ENCODE results near the gene RYR2. TPM values are rescaled to one million over a fixed set of nuclear protein-coding genes. Genes with fewer than 3 reads are reported as not detected.

Gene RYR2
- total RNA-seq, 1 experiment from 2014 or later = 0.03 TPM

GRCh38 chr1:237108297-237109040 is 66.5 kb downstream of the RYR2 start:
- H3K9me3 ChIP-seq (ENCODE audit: control insufficient read depth, insufficient read depth, low read depth, low read length) = no peaks in the 10 kb centered on the region
- ChIA-PET POLR2A (no interaction called here), CTCF (interaction anchor here (1.0 kb wide), 1 partner anchor 278 kb away, joined by 3 read pairs; no protein-coding TSS in a partner anchor)
- no TSS peak for BruUV-seq (replicated peaks)
- no peaks in the 10 kb centered on the region for H3K27me3 ChIP-seq (ENCODE audit: control insufficient read depth, insufficient read depth, low read length)
- no peak overlapping the region for H3K4me3 ChIP-seq (ENCODE audit: low read depth in 2 of 2, low read length in 2 of 2)
- H3K27ac ChIP-seq (ENCODE audit: low read length) = no peak overlapping the region
- in situ Hi-C loops (cut with HindIII; ENCODE audit: low pct_unique_long_range_greater_than_20kb, low sequenced_read_pairs) (no loop called here), intact Hi-C loops (cut with micrococcal nuclease; ENCODE audit: unreplicated experiment) (no loop called here)
- no peaks in the 10 kb centered on the region for H3K4me1 ChIP-seq (ENCODE audit: control insufficient read depth, insufficient read depth, low read length)
- TF ChIP-seq TCF7L2 (IDR thresholded peaks at IDR 0.05; ENCODE audit: low read depth, low read length) (no peak), POLR2AphosphoS5 (IDR thresholded peaks at IDR 0.05; ENCODE audit: low read depth, low read length) (no peak), REST (IDR thresholded peaks at IDR 0.05; ENCODE audit: insufficient read depth in 1 of 2, low read depth in 2 of 2, low read length in 1 of 2) (no peak), SIN3A (IDR thresholded peaks at IDR 0.05; ENCODE audit: borderline replicate concordance, insufficient read depth, low read depth, low read length) (no peak), CTCF (IDR thresholded peaks at IDR 0.05) (no peak)
- ATAC-seq = 0 out of 2 replicates have a peak, but pooled peaks have one; percentile 30
- no peak for DNase-seq (ENCODE audit: low read depth, low spot score)
- no peaks in the 10 kb centered on the region for H3K36me3 ChIP-seq (ENCODE audit: control insufficient read depth, insufficient read depth, low read length)

GRCh38 chr1:237111807-237112206 is 69.8 kb downstream of the RYR2 start:
- Histone ChIP-seq H3K27me3 (ENCODE audit: control insufficient read depth, insufficient read depth, low read length) (no peaks in the 10 kb centered on the region; the same call in 1 of the 2 replicates), H3K4me1 (ENCODE audit: control insufficient read depth, insufficient read depth, low read length) (no peaks in the 10 kb centered on the region), H3K9me3 (ENCODE audit: control insufficient read depth, insufficient read depth, low read depth, low read length) (no peaks in the 10 kb centered on the region), H3K36me3 (ENCODE audit: control insufficient read depth, insufficient read depth, low read length) (no peaks in the 10 kb centered on the region), H3K27ac (ENCODE audit: low read length) (no peak overlapping the region), H3K4me3 (ENCODE audit: low read depth in 2 of 2, low read length in 2 of 2) (no peak overlapping the region)
- ATAC-seq = no peak
- in situ Hi-C loops (cut with HindIII; ENCODE audit: low pct_unique_long_range_greater_than_20kb, low sequenced_read_pairs) (no loop called here), intact Hi-C loops (cut with micrococcal nuclease; ENCODE audit: unreplicated experiment) (no loop called here)
- DNase-seq (ENCODE audit: low read depth, low spot score) = no peak
- BruUV-seq (replicated peaks) = no TSS peak
- ChIA-PET CTCF (no interaction called here), POLR2A (no interaction called here)
- TF ChIP-seq POLR2AphosphoS5 (IDR thresholded peaks at IDR 0.05; ENCODE audit: low read depth, low read length) (no peak), TCF7L2 (IDR thresholded peaks at IDR 0.05; ENCODE audit: low read depth, low read length) (no peak), CTCF (IDR thresholded peaks at IDR 0.05) (no peak), REST (IDR thresholded peaks at IDR 0.05; ENCODE audit: insufficient read depth in 1 of 2, low read depth in 2 of 2, low read length in 1 of 2) (no peak), SIN3A (IDR thresholded peaks at IDR 0.05; ENCODE audit: borderline replicate concordance, insufficient read depth, low read depth, low read length) (no peak)

Measured in Panc1 (cell line).